Activated CD4-positive, alpha-beta memory T cell treated with anti-CD3 and anti-CD28 coated beads for 36 hours (primary cell): ENCODE results near the gene MAS1. TPM values are rescaled to one million over a fixed set of nuclear protein-coding genes. Genes with fewer than 3 reads are reported as not detected.
"Not testable (repeated sequence)": the region's sequence is repeated elsewhere in the genome, so short reads cannot be mapped to it uniquely, and the experiment has no call there.

ENCODE experiments used
- CTCF ChIA-PET: fragments of 350-600 bp; sonication (Branson Sonifier 250); formaldehyde crosslinking; loops from one replicate; lab custom pipeline; 2021; ENCODE audit warnings: antibody characterized with exemption, inconsistent platforms; lab: Charles Lee
- POLR2A ChIA-PET: fragments of 350-600 bp; sonication (Branson Sonifier 250); formaldehyde crosslinking; loops from one replicate; lab custom pipeline; 2021; ENCODE audit warnings: antibody characterized with exemption; lab: Charles Lee
- DNase-seq: peaks from one replicate; pipeline ENCODE4 v3.0.0-alpha.2; 2020
- H3K27ac Mint-ChIP-seq: one replicate; pipeline ENCODE4 v1.8.0; 2021; ENCODE audit warnings: mixed read lengths
- H3K27me3 Mint-ChIP-seq: one replicate; pipeline ENCODE4 v1.8.0; 2021; ENCODE audit warnings: mixed read lengths
- H3K36me3 Mint-ChIP-seq: one replicate; pipeline ENCODE4 v1.8.0; 2021; ENCODE audit warnings: mixed read lengths
- H3K4me1 Mint-ChIP-seq: one replicate; pipeline ENCODE4 v1.8.0; 2021; ENCODE audit warnings: low read depth, mixed read lengths
- H3K4me3 Mint-ChIP-seq: one replicate; pipeline ENCODE4 v1.8.0; 2021; ENCODE audit warnings: mild to moderate bottlenecking, mixed read lengths
- H3K9me3 Mint-ChIP-seq: one replicate; pipeline ENCODE4 v1.8.0; 2021; ENCODE audit warnings: mixed read lengths
- intact Hi-C: fragments of 100-400 bp; cut with micrococcal nuclease; formaldehyde crosslinking; loops from one replicate; pipeline ENCODE4 v1.15.1; 2023
- total RNA-seq, 2 experiments: library from RNA; stranded (reverse); gene quantifications; one replicate each; pipeline ENCODE4 v1.2.3, GENCODE V29; 2021

Gene MAS1
- not detected for total RNA-seq

DNA sequence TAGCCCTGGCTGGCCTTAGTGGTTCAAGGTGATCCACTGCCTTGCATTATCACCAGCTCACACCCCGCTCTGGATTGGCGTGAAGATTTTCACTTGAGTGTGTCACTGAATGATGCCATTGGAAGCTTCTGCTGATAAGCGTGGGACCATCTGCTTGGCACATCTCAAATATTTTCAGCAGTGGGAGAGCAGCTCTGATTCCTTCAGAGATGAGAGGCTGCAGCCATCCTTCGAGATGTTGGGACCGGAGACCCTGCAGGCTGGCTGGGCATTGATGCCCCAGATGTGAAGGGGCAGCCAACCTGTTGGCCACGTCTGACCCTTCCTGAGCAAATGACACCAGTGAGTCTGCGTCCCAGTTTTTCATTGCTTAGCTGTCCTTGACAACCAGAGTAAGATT lies at the start of gene MAS1:
Gene MAS1, plus strand, starts transcription at position 197 of the 400 bp plus-strand sequence. CDS start 15,968 bp downstream, outside the sequence.
- no peak within 1 kb of the TSS for H3K27ac Mint-ChIP-seq
- H3K36me3 Mint-ChIP-seq = no peaks in the 10 kb centered on the region
- H3K27me3 Mint-ChIP-seq = peaks cover 50% of the 10 kb centered on the region
- H3K9me3 Mint-ChIP-seq = no peaks in the 10 kb centered on the region
- H3K4me1 Mint-ChIP-seq = no peaks in the 10 kb centered on the region
- intact Hi-C loops = no loop called here
- POLR2A ChIA-PET = no interaction called here
- CTCF ChIA-PET = no interaction called here
- no peak for DNase-seq
- no peak within 1 kb of the TSS for H3K4me3 Mint-ChIP-seq

DNA sequence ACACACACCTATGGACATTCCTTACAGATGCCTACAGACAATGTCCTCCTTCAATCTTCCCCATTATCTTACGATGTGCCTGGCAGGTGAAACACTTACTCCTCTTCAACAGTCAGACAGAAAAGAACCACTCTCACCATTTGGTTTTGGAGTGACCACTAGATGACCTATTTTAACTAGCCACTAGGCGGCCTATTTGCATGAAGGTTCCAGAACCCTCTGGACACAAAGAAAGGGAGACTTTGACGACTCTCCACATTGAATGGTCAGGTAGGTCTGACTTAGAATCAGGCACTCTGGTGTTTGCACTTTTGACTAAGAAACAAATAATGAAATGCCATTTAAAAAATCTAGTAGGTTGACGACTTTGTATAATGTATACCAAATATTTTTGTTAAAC lies 48.8 kb upstream of the MAS1 start:
- no peaks in the 10 kb centered on the region for H3K36me3 Mint-ChIP-seq
- CTCF ChIA-PET = no interaction called here
- POLR2A ChIA-PET = no interaction called here
- H3K27me3 Mint-ChIP-seq = no peaks in the 10 kb centered on the region
- no peaks in the 10 kb centered on the region for H3K9me3 Mint-ChIP-seq
- no peak for DNase-seq
- intact Hi-C loops = no loop called here
- H3K4me1 Mint-ChIP-seq = no peaks in the 10 kb centered on the region
- H3K27ac Mint-ChIP-seq = no peak overlapping the region
- H3K4me3 Mint-ChIP-seq = no peak overlapping the region

DNA sequence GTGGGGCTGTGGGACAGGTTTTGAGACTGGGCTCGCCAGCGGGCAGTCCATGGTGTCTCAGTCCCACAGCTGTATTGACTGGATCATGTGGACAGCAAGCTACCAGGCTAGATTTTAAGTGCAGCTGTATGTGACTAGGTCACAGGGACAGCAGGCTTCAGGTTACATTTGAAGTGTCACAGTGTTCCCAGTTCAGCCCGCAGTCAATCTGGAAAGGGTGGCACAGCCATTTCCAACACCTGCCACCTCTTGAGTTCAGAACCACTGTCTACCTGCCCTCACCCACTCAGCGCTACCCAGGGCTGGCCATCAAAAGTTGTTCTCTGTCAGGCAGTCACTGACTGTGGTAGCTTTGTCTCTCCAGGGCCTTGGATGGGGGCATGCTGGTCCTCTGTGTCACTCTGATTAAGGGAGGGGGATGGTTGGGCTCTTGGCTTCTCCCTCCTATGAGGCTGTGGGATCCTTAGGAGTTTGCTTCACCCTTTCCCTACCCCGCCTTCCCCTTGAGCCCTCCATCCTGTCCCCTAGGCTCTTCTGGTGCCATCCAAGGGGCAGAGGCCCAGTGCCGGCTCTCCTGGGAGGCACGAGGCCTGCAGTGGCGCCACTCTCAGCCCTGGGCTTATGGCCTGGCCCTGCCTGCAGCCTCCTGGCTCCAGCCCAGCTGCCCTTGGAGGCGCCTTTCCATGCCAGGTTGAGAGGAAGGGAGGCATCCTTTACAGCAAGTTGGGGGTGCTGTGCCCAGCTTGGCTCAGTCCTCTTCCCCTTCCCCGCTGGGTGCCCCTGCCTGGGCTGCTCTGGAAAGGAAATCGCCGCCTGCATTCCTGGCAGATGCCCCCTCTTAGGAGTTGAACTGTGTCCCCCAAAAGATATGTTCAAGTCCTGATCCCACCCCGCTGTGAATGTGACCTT lies 45.8 kb upstream of the MAS1 start:
- DNase-seq = no peak
- H3K27me3 Mint-ChIP-seq = no peaks in the 10 kb centered on the region
- intact Hi-C loops = no loop called here
- no peak overlapping the region for H3K27ac Mint-ChIP-seq
- no peaks in the 10 kb centered on the region for H3K4me1 Mint-ChIP-seq
- no peak overlapping the region for H3K4me3 Mint-ChIP-seq
- H3K36me3 Mint-ChIP-seq = peaks cover 2% of the 10 kb centered on the region
- ChIA-PET CTCF (no interaction called here), POLR2A (no interaction called here)
- H3K9me3 Mint-ChIP-seq = peaks cover 16% of the 10 kb centered on the region

DNA sequence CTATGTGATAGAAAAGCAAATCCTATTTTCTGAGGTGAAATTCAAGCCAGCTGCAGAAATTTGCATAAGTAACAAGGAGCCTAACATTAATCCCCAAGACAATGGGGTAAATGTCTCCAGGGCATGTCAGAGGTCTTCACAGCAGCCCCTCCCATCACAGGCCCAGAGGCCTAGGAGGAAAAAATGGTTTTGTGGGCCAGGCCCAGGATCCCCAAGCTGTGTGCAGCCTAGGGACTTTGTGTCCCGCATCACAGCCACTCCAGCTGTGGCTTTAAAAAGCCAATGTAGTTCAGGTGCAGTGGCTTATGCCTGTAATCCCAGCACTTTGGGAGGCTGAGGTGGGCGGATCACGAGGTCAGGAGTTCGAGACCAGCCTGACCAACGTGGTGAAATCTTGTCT lies 42.2 kb upstream of the MAS1 start:
- peaks cover 16% of the 10 kb centered on the region for H3K9me3 Mint-ChIP-seq
- H3K27me3 Mint-ChIP-seq, H3K4me3 Mint-ChIP-seq, CTCF ChIA-PET, intact Hi-C loops, H3K27ac Mint-ChIP-seq, DNase-seq, H3K4me1 Mint-ChIP-seq, POLR2A ChIA-PET, H3K36me3 Mint-ChIP-seq: not testable (repeated sequence)

DNA sequence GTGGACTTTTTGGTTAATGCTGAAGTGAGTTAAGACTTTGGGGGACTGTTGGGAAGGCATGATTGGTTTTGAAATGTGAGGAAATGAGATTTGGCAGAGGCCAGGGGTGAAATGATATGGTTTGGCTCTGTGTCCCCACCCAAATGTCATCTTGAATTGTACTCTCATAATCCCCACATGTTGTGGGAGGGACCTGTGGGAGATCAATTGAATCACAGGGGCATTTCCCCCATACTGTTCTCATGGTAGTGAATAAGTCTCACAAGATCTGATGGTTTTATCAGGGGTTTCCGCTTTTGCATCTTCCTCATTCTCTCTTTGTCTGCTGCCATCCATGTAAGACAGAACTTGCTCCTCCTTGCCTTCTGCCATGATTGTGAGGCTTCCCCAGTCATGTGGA lies 40.9 kb upstream of the MAS1 start:
- H3K27ac Mint-ChIP-seq, CTCF ChIA-PET, H3K4me3 Mint-ChIP-seq, DNase-seq, POLR2A ChIA-PET, intact Hi-C loops, H3K4me1 Mint-ChIP-seq, H3K27me3 Mint-ChIP-seq, H3K36me3 Mint-ChIP-seq: not testable (repeated sequence)
- H3K9me3 Mint-ChIP-seq = peaks cover 16% of the 10 kb centered on the region

DNA sequence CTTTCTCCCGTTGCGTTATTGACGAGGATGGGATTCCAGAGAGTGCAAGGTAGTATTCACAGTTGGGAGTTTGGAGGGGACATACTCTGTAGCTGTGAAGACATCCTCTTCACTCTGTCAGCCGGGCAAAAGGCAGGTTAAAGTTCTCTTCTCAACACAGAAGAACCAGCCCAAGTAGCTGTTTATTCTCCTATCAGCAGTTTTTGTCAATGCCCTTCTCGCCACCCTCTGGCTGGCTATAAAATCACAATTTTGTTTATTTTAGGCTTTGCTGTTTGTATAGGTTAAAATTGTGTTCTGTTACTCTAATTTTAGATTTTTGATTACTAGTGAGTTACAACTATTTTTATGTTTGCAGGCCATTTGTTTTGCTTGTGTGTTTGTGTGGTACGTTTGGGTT lies 37.9 kb upstream of the MAS1 start:
- Mint-ChIP-seq H3K4me1 (no peaks in the 10 kb centered on the region), H3K36me3 (peaks cover 3% of the 10 kb centered on the region), H3K27me3 (peaks cover 11% of the 10 kb centered on the region), H3K4me3 (no peak overlapping the region), H3K27ac (no peak overlapping the region), H3K9me3 (peaks cover 28% of the 10 kb centered on the region)
- intact Hi-C loops = no loop called here
- ChIA-PET CTCF (interaction anchor here (1.6 kb wide), 1 partner anchor 62 kb away, joined by 4 read pairs; the partner anchor contains the start of gene MRPL18), POLR2A (no interaction called here)
- DNase-seq = no peak

DNA sequence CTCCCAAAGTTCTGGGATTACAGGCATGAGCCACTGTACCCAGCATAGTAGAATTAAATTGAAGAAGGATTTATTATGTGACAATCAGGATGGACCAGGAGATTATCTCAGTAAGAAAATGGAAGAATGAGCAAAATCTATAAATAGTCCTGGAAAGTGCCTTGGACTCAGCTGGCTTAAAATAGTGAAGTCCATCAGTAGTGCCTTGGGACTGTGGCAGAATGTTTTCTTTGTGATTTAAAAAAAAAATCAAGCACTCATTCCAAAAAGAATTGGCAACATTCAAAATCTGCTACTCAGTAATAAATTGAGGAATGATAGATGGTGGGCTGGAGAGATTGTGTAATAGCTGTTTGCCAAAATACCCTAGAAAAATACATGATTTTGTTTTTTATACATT lies 37.0 kb upstream of the MAS1 start:
- H3K9me3 Mint-ChIP-seq = peaks cover 22% of the 10 kb centered on the region
- H3K4me3 Mint-ChIP-seq = no peak overlapping the region
- H3K27me3 Mint-ChIP-seq = peaks cover 11% of the 10 kb centered on the region
- CTCF ChIA-PET = interaction anchor here (0.9 kb wide), 1 partner anchor 8 kb away, joined by 3 read pairs; no protein-coding TSS in a partner anchor
- no peaks in the 10 kb centered on the region for H3K4me1 Mint-ChIP-seq
- no peak for DNase-seq
- H3K36me3 Mint-ChIP-seq = peaks cover 5% of the 10 kb centered on the region
- POLR2A ChIA-PET = no interaction called here
- no peak overlapping the region for H3K27ac Mint-ChIP-seq
- intact Hi-C loops = no loop called here

DNA sequence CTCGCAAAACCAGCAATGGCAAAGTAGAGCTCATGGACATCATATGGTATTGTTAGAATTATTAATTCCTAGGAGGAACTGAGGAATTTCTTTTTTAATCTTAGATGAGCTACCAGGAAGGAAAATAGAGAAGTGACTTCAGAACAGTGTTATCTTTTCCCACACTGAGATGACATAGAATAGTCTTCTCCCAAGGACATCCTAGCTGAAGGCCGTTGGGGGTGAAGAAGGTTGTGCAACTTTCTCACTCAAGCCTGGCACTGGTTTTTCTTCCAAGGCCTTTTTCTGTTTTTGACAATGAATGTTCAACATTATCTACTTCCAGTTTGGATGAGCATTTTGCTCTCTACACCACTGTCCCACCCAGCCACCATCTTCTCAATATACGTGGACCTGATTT lies 35.8 kb upstream of the MAS1 start:
- intact Hi-C loops = no loop called here
- DNase-seq = no peak
- peaks cover 16% of the 10 kb centered on the region for H3K9me3 Mint-ChIP-seq
- H3K27me3 Mint-ChIP-seq = peaks cover 11% of the 10 kb centered on the region
- ChIA-PET CTCF (interaction anchor here (1.3 kb wide), 1 partner anchor 86 kb away, joined by 4 read pairs; no protein-coding TSS in a partner anchor), POLR2A (no interaction called here)
- no peak overlapping the region for H3K27ac Mint-ChIP-seq
- no peak overlapping the region for H3K4me3 Mint-ChIP-seq
- peaks cover 3% of the 10 kb centered on the region for H3K36me3 Mint-ChIP-seq
- H3K4me1 Mint-ChIP-seq = no peaks in the 10 kb centered on the region

DNA sequence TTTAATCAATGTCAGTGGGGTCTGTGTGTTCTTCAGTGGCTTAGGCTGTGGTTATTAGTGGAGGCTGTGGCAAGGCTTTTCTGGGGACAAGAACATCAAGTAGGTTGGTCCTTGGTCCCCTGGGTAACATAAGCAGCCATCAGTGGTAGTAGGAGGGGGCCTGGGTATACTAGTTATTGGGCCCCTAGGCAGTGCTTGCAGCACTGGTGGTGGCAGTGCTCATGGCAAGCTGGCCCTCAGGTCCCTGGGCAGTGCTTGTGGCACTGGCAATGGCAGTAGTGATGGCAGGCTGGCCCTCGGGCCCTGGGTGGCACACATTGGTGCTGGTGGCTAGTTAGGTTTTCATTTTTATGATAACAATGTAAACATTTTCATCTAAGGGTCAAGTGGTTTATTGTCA lies 32.5 kb upstream of the MAS1 start:
- CTCF ChIA-PET = no interaction called here

DNA sequence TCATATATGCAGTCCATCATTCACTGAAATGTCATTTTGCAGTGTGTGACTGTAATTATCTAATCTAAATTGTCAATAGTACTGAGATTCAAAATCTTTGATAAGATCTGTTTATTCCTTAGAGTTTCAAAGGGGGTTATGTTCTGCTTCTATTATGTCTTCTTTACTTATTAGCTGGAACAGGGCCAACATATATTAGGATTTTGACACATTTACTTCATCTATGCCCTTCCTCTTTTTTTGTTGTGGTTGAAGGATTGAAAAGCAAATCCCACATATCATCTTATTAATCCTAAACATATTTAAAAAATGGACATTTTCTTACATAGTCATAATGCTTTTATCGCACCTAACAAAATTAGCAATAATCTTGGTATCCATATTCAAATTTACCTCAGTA lies 30.3 kb upstream of the MAS1 start:
- CTCF ChIA-PET = no interaction called here

More for the DNA sequence above, 32.5 kb upstream of the MAS1 start:
- H3K9me3 Mint-ChIP-seq = peaks cover 16% of the 10 kb centered on the region
- peaks cover 12% of the 10 kb centered on the region for H3K27me3 Mint-ChIP-seq
- intact Hi-C loops = no loop called here
- DNase-seq = no peak
- POLR2A ChIA-PET = no interaction called here
- H3K4me1 Mint-ChIP-seq = peaks cover 15% of the 10 kb centered on the region
- H3K27ac Mint-ChIP-seq = no peak overlapping the region
- H3K4me3 Mint-ChIP-seq = no peak overlapping the region
- peaks cover 3% of the 10 kb centered on the region for H3K36me3 Mint-ChIP-seq

DNA sequence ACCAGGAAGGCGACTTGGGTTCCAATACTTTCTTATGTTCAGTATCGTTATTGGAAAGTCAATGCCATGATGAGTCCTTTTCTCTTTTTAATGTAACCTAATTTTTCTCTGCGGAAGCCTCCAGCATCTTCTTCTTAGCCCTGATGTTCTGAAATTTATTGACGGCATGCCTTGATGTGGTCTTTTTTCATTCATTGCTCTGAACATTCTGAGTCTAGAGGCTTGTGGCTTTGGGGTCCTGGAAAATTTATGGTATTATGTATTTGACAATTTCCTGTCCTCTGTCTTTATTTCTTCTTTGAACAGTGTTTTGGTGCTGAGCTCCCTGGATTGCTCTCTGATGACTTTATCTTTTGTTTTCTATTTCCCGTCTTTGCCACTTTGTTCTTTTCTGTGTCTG lies 28.7 kb upstream of the MAS1 start:
- Mint-ChIP-seq H3K4me3 (no peak overlapping the region), H3K27me3 (peaks cover 7% of the 10 kb centered on the region), H3K4me1 (peaks cover 16% of the 10 kb centered on the region), H3K36me3 (peaks cover 3% of the 10 kb centered on the region), H3K9me3 (peaks cover 11% of the 10 kb centered on the region), H3K27ac (no peak overlapping the region)
- ChIA-PET CTCF (interaction anchor here (0.9 to 3.6 kb wide), 2 partner anchors 8 to 81 kb away, joined by 3 to 36 read pairs; no protein-coding TSS in a partner anchor), POLR2A (no interaction called here)
- intact Hi-C loops = loop anchor here (1.0 to 10.0 kb wide), 3 partner anchors 171 to 673 kb away; no protein-coding TSS in a partner anchor
- DNase-seq = no peak

More for the DNA sequence above, 30.3 kb upstream of the MAS1 start:
- intact Hi-C loops = loop anchor here (10.0 kb wide), 1 partner anchor 674 kb away; no protein-coding TSS in a partner anchor
- peaks cover 3% of the 10 kb centered on the region for H3K36me3 Mint-ChIP-seq
- H3K27me3 Mint-ChIP-seq = peaks cover 12% of the 10 kb centered on the region
- peaks cover 16% of the 10 kb centered on the region for H3K9me3 Mint-ChIP-seq
- DNase-seq = no peak
- H3K27ac Mint-ChIP-seq = no peak overlapping the region
- peaks cover 16% of the 10 kb centered on the region for H3K4me1 Mint-ChIP-seq
- no peak overlapping the region for H3K4me3 Mint-ChIP-seq
- POLR2A ChIA-PET = no interaction called here

DNA sequence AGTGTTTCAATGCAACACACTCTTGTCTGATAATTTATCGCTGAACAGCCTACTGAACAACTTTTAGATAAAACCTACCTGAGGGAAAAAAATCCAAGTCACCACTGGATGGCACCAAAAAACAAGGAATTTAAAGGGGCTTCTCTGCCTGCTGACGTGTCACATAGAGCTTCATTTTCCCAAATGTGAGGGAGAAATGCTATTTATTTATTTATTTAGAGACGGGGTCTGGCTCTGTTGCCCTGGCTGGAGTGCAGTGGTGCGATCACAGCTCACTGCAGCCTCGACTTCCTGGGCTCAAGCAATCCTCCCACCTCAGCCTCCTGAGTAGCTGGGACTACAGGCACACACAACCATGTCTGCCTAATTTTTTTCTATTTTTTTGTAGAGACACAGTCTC lies 27.4 kb upstream of the MAS1 start:
- intact Hi-C loops = loop anchor here (1.0 to 10.0 kb wide), 4 partner anchors 78 to 671 kb away; no protein-coding TSS in a partner anchor
- not testable (repeated sequence) for H3K36me3 Mint-ChIP-seq

More for the DNA sequence above, 27.4 kb upstream of the MAS1 start:
- H3K9me3 Mint-ChIP-seq, DNase-seq, POLR2A ChIA-PET, H3K27me3 Mint-ChIP-seq, H3K27ac Mint-ChIP-seq, H3K4me3 Mint-ChIP-seq: not testable (repeated sequence)
- H3K4me1 Mint-ChIP-seq = peaks cover 16% of the 10 kb centered on the region
- CTCF ChIA-PET = interaction anchor here (0.8 to 3.6 kb wide), 13 partner anchors 12 to 670 kb away, joined by 3 to 36 read pairs (median 4); no protein-coding TSS in a partner anchor
